Measurements from ENCODE around the gene ARAP2.

The ARAP2 gene

GRCh38 chr4:36244257-36245082 lies at the start of gene ARAP2:
ARAP2 (minus strand) TSS chr4:36244514; CDS start chr4:36229486, 15,028 bp downstream.
- peak in 1 of 2 experiments; percentile 2 for DNase-seq

DNA sequence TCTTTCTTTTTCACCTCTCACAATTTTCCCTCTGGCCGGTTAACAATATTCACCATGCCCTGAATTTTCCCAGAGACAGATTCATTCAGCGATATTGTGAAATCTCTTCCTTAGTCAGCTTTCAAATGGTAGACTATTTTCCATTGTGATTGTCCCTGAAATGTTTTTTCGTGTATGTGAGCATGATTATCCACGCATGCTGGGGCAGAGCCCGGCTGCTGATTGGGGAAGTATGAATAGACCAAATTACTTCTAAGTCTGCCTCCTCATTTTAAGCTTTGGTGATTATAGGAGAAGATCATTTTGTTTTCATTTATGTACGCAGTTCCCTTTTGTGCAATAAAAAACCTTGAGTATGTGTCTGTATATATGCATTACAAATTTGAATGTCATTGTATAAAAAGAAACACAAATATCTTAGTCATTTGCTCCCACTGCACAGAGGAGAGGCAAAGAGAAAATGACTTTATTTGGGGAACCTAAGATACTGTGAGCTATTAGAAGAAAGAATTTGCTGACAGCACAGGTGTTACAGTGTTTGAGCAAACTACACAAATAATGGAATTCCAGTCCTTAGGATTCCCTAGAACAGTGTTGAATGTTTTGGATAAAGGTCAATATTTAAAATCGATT lies 48.4 kb upstream of the ARAP2 start:
- DNase-seq = no peak

DNA sequence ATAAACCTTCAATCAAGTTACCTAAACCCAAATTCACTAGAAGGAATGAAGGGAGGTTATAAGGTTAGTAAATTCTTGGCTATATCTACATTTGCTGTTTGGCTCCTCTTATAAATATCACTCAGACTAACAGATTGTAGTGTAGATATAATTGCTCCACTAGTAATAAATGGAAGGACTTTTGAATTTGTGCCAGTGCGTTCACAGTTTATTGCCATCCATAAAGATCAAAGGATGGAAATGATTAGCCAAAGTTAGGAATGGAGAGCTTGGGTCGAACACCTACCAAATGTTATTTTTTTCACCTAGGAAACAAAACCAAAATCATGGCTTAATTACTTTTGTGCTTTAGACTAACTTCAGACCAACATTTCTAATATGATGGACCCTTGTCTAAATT lies 46.3 kb upstream of the ARAP2 start:
- no peak for DNase-seq

DNA sequence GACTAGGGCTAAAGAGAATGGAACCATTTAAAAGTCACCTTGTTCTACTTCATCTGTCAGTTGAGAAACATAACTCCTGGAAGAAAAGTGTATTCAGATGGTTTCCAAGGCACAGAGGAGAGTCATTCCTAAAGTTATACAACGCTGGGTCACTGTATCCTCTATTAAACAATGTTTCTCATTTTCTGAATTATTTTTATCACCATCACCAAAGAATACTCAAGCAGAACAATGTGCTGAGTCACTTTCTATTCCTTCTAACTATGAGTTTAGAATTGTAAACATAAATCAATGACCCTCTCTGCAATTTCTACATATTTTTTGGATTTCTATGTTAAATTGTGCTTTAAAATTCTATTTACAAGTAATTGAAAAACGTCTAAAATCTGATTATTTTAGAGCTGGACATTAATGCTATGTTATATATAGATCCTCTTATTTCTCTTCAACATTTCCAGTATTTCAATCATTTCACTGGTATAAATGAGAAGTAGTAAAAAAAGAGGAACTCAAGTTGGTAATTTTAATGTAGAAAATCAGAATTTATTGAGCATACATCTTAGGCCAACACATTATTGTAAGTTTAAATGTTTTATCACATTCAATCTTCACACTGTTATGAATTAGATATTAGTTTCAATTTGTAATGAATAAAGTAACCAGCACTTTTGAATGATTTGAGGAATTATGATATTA lies 44.6 kb upstream of the ARAP2 start:
- no peak for DNase-seq

DNA sequence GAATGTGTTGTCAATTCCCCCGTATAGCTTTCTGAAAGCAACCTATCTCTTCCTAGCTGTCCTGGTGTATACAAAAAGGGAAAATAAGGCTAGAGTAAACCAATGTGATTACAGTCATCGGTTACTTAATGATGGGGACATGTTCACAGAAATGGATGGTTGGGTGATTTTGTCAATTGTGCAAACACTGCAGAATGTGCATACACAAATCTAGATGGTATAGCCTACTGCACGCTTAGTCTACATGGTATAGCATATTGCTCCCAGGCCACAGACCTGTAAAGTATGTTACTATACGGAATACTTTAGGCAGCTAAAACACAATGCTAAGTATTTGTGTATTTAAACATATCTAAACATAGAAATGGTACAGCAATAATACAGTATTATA lies 42.2 kb upstream of the ARAP2 start:
- DNase-seq = no peak

DNA sequence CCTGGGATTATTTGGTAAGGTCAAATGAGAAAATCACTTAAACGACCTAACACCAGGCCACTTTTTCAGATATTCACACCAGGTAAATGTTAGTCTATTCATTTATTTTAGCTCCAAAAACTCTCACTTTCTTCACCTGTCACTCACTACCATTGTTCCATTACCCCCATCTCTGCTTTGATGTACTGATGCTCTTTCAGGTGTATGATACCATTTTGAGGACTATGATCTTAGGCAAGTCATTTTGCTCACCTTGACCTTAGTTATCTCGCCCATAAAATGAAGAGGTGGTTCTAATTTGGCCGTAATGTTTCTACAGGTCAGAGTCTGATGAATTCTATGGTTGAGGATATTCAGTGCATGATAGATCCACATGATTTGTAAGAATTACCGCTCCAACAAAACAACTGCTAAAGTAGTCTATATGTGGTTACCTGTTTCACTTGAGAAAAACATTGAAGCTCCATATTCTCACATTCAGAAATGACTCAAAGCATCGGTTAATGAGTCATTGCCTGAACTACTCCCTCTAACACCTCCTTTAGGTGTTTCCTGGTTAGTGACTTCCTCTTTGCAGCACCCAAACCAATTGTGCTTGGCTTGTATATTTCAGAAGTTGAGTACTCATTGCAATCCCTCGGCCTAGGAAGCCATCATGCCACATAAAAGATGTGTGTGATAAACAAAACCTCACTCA lies 41.6 kb upstream of the ARAP2 start:
- no peak for DNase-seq

DNA sequence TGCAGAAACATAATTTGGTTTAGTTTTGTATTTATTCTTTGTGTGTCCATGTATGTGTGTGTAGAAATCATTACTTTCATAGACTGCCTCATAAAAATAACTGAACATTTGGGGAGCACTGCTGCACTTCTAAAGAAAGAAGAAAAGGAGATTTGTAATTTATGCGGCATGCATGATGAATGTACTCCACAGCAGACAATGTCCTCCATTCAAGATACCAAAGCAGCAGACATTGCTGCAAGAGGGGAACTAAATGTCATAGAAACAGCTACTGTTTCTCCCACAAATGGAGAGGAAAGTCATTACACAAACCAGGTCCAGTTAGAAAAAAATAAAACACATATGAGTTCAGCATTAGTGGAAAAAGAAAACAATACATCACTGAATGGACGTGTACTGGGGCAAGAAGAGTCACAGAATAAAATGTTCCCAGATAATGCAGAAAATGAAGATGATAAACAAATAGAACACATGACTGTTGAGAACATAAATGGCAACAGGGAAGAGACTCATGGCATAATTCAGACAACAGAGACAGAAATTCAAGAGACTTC lies 39.7 kb upstream of the ARAP2 start:
- DNase-seq = no peak

DNA sequence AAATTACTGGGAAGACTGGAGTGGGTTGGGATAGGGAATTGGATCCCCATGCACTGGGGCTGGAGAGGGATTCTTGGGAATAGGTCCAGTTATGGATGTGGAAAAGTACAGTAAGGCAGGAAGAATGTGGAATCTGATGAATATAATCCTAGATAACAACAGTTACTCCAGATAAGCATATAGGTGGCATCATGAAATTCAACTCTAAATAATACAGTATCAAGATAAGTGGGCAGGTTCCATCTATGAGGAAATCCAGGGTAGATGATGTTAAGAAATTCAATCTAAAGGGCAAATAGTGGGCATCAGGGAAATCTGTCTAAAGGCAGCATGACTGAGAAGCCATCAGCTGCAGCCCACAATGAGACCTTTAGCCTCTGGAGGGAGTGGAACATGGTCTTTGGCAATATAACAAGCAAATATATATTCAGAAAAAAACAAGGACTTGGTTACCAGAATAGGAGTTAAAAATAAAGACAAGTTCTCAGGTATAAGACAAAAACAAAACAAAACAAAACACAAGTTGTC lies 38.3 kb upstream of the ARAP2 start:
- no peak for DNase-seq

DNA sequence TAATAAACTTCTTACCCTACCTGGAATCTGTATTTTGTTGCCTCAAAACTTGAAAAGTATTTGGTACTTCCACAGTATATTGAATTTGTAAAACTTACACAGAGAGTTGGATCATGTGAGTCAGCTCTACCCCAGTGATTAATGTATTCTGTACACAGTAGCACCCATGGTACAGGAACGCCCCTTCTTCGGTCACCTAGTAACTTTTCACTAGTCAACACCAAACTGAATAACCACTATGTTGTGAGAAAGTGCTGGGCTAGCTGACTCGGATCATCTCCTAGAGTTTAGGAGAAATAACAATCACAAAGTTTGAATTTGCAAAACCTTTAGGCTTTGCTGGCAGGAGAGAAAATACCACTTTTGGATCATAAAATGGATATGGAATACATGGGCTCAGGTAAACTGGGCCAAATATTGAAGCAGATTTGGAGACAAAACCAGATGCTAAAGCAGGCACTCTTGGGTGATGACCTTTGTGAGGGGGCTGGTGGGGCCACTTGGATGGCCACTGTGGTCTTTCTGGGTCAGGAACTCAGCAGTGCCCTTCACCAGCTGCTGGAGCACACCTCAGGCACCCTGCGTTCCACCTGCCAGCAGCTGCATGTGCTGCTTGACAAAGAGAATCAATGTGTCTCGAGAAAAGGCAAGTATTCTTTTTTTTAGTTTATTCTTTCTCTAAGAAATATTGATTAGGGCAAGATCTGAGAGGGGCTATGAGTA lies 37.2 kb upstream of the ARAP2 start, which contains the start of gene DTHD1:
DTHD1 (plus strand) TSS at position 233 of the 723 bp plus-strand sequence; CDS start at position 376, 143 bp downstream.
- DNase-seq = no peak

GRCh38 chr4:36280555-36280954 lies 36.2 kb upstream of the ARAP2 start:
- DNase-seq = peak; percentile 70 to 78

GRCh38 chr4:36278789-36279188 lies 34.5 kb upstream of the ARAP2 start:
- DNase-seq = no peak

DNA sequence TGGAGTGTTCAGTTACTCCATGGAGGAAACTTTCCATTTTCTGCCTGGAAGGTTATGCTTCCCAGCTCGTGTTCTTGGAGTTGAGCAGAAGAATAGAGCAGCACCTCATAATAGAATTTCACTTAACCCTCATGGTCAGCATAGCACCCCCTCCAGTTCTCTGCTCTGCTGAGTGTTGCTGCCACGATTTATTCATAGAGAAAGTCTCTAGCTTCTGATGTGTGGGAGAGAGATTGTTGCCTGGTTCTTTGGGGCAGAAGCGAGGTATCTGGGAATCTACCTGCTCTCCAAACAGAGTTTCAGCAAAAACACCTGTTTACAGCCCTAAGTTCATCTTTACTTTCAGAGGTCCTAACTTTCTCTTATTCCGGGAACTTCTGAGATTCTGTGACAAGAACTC lies 33.2 kb upstream of the ARAP2 start:
- DNase-seq = no peak

GRCh38 chr4:36274158-36274557 lies 29.8 kb upstream of the ARAP2 start:
- DNase-seq = no peak

DNA sequence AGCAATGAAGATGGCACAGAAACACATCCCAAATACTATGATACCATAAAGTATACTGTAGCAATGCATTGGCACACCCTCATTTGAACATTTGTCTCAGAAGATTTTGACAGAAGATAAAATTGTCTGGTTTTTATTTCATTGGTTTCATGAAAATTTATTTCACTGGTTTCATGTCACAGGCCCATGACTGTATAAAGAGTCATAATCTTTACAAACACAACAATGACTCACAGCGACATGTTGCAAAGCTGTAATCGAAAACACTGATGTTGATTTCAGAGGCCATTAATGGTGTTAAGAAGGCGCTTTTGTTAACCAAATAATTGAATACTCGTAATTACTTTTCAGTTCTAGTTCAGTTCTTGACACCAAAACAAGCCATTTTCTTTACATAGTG lies 29.0 kb upstream of the ARAP2 start:
- no peak for DNase-seq

DNA sequence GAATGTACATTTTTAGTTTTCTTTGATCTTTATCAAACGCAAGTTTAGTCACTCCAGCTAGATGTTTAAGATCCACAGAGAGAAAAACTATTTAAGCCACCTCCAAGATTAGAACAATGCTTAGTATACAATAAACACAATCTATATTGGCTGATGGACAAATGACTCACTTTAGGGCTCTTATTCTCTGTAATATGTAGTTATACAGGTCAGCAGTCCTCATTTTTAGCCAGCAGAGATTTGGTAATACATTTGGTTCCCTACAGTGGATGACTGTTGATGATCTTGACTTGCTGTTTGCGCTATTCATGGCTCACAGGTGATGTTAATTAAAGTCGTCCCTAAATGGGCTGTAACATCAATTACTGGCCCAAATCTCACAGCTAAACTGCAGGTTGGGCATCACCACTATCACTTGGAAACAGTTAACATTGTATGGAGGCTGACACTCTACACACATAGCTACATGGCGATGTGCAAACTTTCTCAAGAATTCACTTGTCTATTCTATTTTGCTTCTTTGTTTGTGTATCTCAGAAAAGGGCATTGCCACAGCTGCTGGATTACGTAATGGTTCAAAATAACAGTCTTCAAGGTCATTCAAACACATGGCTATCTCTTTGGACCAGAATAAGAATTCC lies 25.3 kb upstream of the ARAP2 start:
- DNase-seq = no peak

DNA sequence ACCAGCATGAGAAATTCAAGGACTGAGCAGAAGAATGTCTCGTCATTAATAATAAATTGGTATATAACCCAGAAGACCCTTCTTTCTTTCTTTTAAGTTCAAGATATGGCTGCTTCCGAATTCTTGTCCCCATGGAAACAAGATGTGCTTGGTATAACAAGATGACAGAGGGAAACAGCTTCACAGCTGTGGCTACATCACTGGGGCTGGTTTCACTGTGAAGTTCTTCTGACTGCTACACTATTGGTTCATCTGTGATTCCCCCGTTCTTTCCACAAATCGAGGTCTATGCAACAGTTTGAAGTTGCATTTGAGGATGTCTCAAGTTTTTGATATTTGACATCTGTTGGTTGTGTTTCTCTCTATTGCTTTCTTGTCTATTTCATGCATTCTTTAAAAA lies 24.8 kb upstream of the ARAP2 start:
- no peak for DNase-seq

DNA sequence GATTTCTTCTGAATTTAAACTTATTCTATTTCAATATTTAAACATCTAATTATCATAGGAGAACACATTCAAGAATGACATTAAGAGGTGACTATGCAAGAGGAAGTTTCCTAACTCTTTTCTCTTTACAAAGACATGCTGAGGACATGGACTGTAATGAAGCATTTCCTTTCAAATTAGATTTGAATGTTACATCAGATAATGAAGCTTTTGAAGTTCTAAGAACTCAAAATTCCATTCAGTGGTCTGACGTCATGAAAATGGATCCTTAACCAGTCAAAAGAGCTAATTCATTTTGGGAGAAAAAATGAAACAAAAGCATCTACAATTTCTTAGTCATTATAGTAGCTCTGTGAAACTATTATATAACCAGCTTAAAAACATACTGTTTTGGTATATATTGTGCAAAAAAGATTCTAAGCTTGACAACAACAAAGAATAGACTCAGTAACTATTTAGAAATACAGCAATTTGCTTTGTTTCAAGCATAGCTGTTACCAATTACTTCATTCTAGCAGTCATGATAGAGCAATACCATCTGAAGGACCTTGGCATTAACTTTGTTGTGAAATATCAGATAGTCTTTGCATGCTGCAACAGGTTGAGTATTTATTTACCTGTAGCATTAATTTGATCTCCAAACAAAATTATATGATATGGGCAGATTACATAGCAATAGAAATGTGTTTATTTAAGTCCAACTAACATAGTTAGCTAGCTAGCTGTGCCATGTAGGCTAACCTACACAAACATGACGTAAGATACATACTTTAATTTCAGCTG lies 23.4 kb upstream of the ARAP2 start:
- no peak for DNase-seq

GRCh38 chr4:36264207-36264826 lies 20.0 kb upstream of the ARAP2 start:
- DNase-seq = no peak

- no peak for DNase-seq
Observed at GRCh38 chr4:36260731-36261130, 16.4 kb upstream of the ARAP2 start.

GRCh38 chr4:36256398-36256891 lies 12.1 kb upstream of the ARAP2 start:
- no peak for DNase-seq

All from NCI-H187 (cell line).